Activated CD4-positive, CD25-positive, alpha-beta regulatory T cell (primary cell): ENCODE results near the gene BLOC1S4.

Experiments used
- DNase-seq, 4 experiments: peaks; one replicate each; lab custom pipeline; 2025; lab: John Stamatoyannopoulos, UW

The BLOC1S4 gene

DNA sequence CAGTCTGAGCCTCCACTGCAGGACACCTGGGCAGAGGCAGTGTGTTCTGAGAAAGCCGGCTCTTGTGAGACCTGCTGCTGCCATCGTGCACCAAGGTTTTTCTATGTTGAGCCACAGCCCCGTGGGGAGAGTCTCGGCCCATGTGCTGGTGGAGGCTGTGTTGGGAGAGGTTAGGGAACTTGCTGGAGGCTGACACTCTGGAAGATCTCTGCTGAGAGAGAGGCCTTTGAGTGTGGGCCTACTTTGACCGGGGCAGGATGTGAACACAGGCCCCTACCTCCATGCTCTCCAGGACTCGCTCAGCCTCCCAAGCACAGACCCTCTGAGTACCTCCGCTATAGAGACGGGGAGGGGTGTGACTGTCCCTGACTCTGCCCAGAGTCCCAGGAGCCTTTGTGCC, 23.6 kb upstream of the BLOC1S4 start:
- no peak for DNase-seq

DNA sequence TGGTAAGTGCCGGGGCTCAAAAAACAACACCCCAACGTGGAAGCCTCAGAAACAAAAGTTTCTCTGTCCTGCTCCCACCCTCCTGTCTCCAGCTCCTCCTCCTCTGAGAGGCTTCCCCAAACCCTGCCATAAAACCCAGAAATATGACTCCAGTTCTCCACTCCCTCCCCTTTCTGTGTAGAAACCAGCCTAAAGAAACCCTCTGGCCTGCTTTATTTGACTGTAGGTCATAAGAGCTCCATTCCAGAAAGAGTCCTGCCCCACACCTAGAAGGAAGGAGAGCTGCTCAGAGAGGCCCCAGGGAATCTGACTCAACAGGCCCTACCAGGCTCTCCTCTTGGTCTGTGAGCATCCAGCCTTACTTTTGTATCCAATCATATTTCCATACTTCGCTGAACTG, 23.2 kb upstream of the BLOC1S4 start:
- DNase-seq: no peak

DNA sequence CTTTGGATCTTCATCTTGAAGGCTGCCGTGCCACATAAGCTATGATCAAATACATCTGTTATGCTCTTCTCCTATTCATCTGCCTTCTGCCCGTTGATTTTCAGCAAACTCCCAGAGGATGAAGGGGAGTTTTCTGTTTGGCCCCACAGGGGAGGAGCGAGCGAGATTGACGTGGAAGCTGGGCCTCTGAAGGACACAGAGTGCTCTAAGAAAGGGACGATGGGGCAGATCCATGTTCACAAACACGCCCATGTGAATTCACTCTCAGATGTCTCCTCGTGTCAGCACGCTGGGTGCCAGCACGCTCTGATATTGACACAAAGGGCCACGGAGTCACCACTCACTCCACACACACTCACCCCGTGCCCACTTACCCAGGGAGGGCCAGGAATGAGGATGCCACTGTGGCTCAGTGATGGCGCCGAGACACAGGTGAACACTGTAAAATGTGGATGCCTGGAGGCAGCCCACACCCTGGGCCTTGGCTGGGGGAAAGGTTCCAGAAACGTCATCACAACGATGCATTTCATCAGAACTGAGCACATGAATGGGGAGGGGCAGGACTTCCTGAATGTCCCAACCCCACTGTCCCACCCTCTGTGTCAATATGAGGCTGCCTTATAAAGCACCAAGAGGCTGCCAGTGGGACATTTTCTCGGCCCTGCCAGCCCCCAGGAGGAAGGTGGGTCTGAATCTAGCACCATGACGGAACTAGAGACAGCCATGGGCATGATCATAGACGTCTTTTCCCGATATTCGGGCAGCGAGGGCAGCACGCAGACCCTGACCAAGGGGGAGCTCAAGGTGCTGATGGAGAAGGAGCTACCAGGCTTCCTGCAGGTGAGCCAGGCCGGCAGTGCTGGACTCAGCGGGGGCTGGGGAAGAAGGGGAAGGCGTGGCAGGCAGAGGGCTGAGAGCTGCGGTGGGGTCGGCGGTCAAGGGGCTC, 22.5 kb upstream of the BLOC1S4 start, which contains the start of gene S100P:
TSS of gene S100P (plus strand) at position 648 of the 946 bp plus-strand sequence. CDS start at position 703, 55 bp downstream.
- no peak for DNase-seq

DNA sequence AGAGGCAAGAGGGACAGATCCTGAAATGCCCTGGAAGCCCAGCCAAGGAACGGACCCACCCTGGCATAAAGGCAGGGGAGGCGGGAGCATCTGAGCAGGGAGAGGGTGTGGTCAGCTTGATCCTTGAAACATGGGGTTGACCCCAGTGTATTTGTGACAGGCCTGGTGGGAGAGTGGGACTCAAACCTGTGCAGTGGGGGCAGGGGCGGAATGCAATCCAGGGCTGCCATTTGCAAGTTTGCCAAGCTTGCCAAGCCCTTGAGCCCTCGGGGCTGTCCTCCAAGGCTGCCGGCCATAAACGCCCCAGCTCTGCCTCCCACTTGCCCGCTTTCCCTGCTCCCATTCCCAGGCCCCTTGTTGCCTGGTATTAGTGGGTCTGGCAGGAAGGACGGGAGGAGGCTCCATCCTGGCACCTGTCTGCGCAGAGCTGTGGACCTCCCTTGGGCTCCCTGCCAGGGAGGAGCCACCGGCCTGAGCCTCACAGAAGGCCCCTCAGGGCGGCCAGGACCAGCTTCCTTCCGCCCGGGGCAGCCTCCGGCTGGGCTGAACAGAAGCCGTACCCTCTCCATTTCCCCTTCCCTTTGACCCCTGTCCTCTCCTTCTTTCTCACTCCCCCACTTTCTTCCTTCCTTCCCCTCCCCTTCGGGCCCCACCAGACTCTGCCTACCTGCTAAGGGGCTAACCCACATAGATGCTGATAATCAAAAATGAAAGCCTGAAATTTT, 21.6 kb upstream of the BLOC1S4 start:
- no peak for DNase-seq

DNA sequence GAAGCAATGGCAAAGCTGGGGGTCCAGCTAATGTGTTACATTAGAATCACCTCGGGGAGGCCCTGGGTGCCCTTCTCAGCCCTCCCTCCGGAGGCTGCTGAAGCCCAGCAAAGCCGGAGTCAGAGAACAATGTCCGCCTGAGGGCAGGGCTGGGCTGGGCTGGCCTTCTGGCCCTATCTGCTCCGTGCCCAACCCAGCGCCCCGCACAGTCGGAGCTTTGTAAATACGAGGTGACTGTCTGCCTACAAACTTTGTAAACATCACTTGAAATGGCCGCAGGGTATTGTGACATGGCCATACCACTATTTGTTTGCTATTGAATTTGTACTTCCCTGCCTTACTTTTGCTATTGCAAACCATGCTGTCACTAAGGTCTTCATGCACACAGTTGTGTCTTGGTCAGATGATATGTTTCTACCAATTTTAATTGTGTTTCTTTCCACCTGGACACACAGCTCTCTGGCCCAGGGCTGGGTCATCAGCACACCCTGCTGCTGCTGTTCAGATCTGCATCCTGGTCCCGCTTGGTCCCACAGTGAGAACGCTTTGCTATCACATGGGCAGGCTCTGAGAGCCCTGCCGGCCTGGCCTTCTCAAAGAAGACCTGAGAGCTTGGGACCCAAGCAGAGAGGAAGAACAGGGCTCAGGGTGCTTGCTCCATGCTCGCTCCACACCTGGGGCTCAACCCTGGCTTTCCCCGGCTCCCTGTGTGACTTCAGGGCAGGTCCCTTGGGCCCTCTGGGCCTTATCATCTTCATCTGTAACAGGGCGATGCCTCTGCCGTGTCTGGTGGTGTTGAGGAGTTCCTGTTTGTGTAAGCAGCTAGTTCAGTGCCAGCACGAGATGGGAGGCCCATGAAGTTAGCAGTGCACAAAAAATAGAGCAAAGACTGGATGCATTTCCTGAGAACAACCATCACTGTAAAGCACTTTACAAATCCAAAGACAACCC, 20.0 kb upstream of the BLOC1S4 start:
- peak in 2 of 4 experiments; percentile 24 to 43 for DNase-seq

DNA sequence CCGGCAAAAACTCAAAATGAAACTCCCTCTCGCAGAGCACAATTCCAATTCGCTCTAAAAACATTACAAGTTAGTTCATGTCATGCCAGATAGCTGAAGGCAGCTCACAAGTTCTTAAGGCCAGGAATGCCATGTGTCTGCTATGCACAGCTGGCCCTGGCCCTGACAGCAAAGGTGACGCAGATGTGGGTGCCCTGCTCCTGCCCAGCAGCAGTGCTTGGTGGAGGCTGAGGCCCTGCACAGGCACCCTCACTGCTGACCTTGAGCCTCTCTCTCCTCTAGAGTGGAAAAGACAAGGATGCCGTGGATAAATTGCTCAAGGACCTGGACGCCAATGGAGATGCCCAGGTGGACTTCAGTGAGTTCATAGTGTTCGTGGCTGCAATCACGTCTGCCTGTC, 19.4 kb upstream of the BLOC1S4 start:
- DNase-seq: no peak

DNA sequence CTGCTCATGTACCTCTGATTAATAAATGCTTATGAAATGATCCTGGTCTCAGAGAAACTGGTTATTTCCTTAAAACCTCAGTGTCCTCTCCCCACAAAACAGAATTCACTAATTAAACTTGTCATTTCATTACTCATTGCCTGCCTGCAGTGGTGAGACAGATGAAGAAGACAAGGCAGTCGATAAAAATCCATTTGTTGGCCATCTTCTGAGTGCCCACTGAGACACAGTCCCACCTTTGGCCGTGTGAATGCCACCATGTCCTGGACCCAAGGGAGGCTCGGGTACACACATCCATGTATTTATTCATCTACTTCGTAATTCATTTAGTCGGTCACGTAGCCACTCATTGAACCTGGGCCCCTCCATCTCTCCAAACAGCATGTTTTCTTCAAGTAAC, 18.8 kb upstream of the BLOC1S4 start:
- no peak for DNase-seq

DNA sequence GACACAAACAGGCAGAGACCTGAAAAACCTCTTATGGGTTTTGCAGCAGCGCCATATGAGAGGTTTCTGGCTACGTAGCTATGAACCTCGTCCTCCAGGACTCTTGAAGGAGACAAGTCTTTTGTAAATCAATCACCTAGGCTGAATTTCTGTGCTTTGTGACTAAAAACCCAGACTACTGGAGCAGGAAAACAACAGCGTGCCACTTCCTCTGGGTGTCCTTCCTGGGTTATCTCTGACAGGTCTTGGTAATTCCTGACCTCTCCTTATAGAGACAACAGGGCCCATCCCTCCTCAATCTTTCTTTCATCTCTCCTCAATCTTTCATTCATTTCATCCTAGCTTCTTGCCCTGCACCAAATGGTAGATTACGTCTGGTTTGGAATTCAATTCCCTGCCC, 16.6 kb upstream of the BLOC1S4 start:
- DNase-seq: no peak

DNA sequence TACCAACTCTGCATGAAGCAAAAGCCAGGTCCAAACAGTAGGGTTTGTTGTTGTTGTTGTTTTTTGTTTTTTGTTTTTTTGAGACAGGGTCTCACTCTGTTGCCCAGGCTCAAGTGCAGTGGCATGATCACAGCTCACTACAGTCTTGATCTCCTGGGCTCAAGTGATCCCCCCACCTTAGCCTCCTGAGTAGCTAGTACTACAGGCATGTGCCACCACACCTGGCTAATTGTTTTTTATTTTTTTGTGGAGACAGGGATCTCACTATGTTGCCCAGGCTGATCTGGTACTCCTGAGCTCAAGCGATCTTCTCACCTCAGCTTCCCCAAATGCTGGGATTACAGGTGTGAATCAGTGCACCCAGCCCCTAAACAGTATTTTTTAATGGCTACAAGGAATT, 16.1 kb upstream of the BLOC1S4 start:
- DNase-seq: no peak

DNA sequence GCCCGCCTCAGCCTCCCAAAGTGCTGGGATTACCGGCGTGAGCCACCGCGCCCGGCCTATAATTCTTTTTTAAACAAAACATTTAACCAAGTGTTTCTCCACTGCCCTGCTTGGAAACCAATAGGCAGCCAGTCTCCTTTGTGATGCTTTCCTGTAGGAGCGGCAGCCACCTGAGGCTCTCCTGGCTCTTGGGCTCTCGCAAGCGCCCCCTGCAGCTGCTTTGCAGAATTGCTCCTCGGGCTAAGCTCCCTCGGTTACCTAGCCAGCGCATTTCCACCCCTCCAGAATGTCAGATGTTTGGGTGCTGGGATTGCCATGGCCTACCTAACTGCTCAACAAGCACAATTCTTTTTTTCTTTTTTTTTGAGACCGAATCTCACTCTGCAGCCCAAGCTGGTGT, 14.6 kb upstream of the BLOC1S4 start:
- DNase-seq: no peak

DNA sequence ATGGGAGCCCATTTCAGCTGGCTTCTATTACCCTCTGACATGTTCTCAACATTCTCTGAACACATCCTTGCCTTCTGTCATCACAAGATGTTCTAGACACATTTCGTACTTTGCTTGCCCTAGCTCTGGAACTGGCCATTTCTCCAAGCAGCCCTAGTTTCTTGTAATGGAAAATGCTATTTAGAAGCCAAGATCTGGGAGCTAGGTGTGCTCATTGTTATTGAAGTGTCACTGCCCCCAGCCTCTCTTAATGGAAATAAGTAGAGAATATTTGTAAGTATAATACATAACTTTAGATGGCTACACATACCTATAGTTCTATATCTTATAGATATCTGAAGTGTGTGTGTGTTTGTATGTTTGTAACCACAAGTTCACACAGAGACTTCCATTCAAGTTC, 13.2 kb upstream of the BLOC1S4 start:
- no peak for DNase-seq

DNA sequence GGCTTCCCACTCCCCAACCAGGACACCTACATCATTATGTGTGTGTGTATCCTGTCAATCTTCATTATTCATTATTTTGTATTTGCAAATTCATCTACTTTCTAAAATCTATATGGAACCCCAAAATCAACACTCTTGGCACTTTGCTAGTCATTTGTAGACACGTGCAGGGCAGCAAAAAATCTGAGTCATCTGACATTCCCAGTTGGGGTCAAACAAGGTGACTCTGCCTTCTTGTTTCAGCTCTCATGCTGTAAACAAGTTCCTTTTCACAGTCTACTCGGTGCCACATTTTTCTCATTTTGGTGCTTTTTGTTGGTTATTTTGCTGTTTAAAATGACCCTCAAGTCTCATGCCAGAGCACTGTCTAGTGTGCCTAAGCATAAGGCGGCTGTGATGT, 12.2 kb upstream of the BLOC1S4 start:
- no peak for DNase-seq

DNA sequence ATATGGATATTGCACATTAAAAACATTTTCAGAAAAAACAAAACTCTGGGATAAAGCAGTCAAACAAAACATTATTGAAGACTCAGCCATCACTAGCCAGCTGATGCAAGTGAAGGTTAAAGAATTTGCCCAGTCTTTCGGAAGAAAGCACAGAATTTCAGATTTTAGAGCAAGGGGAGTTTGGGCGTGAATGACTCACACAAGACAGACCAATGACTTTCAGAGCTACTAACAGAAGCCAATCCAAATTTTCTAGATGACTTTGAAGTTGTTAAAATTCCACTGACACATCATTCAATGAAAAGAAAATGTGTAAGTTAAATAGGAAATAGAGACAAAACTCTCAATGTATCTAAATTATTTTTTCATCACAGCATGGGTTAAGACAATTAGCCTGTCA, 10.3 kb upstream of the BLOC1S4 start:
- DNase-seq: no peak

DNA sequence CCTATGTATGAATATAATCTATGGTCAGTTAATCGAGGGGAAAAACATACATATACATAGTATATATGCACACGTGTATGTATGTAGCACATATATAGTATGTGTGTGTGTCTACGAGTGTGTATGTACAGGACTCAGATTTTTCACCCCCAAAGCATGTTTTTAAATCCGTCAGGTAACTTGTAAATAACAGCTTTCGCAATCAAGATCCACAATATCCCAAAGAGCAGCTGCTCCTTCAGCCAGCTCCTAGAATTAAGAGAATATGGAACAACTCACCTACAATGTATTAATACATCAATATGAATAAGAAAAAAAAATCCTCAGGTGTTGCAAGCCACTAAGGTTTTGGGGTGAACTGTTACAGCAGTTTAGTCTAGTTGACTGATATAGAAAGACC, 9.8 kb upstream of the BLOC1S4 start:
- DNase-seq: no peak

DNA sequence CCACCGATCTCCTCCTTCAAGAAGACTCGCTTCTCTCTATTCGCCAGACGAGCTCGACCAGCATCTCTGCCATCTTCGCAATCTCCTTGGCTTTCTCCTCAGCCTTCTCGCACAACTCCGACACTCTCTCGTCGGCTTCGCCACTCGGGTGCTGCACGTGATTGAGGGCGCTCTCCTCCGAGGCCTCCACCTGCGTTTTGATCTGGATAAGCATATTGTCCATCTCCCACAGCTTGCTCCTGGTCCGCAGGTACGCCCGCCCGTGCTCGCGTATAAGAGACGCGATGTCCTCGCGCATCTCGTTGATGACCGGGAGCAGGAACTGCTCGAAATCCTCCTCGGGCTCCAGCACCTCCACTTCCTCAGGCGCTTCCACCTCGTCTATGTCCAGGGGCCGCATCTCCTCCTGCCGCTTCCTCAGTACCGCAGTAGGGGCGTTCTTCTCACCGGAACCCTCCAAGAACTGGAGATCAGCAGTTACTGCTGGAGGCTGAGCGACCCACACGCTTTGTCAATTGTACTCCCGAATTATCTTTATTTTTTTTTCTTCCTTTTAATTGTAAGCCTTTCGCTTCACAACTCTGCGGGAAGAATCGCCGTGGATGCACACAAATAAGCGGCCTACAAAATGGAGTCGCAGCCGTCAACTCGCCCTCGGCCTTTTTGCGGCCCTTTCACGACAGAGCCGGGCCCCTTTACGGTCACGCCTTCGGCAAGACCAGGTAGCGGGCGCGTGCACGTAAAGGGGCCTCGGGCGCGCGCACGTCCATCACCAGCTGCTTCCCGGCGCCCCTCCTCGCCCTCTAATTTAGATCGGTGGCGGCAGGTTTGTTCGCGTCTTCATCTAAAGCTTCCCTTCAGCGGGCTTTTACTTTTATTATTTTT, 6.5 kb upstream of the BLOC1S4 start, which contains the start of gene MRFAP1L1:
TSS of gene MRFAP1L1 (minus strand) at position 636 of the 885 bp plus-strand sequence. CDS start at position 400, 236 bp downstream.
- peak; percentile 92 to 96 (median 95) for DNase-seq

DNA sequence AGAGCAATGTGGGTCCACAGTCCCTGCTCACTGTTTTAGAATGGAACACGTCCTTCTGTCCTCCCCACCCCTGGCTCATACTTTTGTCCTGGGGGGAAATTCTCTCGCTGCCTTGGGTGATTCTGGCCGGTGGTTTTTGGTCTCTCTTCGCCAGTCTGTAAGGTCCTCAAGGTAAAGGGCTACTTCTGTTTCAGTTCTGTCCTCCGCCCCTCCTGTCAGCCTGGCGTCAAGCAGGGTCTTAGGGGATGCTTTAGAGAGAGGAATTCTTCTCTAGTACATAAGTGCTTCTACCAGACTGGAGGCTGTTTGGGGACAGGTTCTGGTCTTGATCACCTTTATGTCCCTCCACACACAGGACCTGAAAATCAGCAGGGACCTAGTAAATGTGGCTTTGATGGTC, 5.7 kb upstream of the BLOC1S4 start:
- no peak for DNase-seq

DNA sequence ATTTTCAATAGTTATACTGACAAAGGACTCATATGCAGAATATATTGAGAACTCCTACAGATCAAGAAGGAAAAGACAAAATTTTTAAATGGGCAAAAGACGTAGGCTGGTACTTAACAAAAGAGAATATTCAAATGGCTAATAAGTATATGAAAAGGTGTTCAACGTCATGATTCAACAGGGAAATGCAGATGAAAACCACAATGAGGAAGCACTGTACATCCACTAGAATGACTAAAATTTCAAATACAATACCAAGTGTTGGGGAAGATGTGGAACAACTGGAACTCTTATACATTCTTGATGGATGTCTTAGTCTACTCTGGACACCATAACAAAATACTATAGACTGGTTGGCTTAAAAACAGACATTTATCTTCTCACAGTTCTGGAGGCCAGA, 5.0 kb upstream of the BLOC1S4 start:
- DNase-seq: no peak

DNA sequence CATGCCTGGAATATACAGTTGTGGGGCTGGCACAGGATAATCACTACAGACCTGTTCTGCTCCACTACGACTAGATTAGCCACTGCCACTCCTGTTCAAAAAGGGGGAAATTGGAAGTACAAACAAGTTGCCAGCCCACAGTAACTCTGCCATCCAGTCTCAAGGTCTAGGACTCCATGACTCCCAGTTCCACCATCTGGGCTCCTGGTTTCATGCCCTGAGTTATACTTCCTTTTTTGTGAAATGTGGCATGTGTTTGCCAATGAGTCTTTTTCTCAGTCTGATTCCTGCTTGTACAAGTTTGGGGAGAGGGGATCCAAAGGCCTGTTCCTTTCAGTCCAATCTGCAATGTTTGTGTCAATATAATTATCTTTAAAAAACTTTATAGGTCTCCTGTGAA, 1.0 kb upstream of the BLOC1S4 start:
- DNase-seq: no peak

DNA sequence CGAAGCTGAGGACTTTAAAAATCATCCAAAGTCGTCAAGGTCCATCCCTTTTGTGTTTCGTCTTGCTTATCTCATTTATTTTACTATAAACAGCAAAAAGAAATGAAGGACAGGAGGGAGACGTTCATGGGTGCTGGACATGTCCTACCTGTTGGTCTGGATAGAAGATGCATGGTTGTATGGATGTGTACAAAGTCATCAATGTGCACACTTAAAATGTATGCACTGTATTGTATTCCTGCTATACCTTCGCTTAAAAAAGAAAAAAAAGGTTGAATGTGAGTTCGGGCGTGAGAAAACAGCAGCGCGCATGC, 313 bp upstream of the BLOC1S4 start:
- DNase-seq: no peak

DNA sequence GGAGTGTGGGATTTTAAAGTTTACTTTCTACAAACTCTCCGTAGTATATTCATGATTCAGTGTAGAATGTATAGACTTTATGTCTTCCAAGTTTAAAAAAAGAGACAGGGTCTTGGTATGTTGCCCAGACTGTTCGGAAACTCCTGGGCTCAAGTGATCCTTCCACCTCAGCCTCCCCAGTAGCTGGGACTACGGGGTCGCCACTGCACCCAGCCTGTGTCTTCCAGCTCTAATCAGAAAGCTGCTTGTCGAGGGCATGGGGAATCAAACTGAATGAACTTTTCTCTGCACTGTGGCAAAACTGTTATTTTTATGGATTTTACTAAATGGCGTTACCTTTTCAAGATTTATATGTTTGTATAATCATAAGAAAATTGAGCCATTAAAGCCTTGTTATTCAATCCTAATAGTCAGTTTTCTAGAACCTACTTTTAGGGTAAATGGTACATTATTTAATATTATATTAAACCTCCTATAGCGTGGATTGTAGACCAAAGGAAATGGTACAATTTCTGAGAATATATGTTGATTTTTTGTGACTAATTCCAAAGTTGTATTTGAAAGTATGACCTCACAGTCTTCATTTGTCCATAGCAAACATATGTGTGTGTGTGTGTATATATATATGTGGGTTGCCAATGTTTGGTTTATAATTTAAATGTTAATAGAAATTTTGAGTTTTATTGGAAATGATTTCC, 1.1 kb downstream of the BLOC1S4 start:
- DNase-seq: no peak
